Activated naive CD4-positive, alpha-beta T cell treated with Interleukin-2 at 50 U/mL for 16 hours (primary cell): Measurements from ENCODE around the gene FHAD1.
A peak's percentile ranks its signal among the peaks of the same experiment; 100 is the strongest.

Experiments used
- DNase-seq: peaks from one replicate; pipeline ENCODE4 v3.0.0-alpha.2; 2020

FHAD1 gene

GRCh38 chr1:15246960-15247614 is at the start of gene FHAD1:
Gene FHAD1, plus strand, starts transcription at chr1:15247223. Its CDS starts 4,562 bp downstream, at chr1:15251785.
- peak; percentile 55 for DNase-seq

DNA sequence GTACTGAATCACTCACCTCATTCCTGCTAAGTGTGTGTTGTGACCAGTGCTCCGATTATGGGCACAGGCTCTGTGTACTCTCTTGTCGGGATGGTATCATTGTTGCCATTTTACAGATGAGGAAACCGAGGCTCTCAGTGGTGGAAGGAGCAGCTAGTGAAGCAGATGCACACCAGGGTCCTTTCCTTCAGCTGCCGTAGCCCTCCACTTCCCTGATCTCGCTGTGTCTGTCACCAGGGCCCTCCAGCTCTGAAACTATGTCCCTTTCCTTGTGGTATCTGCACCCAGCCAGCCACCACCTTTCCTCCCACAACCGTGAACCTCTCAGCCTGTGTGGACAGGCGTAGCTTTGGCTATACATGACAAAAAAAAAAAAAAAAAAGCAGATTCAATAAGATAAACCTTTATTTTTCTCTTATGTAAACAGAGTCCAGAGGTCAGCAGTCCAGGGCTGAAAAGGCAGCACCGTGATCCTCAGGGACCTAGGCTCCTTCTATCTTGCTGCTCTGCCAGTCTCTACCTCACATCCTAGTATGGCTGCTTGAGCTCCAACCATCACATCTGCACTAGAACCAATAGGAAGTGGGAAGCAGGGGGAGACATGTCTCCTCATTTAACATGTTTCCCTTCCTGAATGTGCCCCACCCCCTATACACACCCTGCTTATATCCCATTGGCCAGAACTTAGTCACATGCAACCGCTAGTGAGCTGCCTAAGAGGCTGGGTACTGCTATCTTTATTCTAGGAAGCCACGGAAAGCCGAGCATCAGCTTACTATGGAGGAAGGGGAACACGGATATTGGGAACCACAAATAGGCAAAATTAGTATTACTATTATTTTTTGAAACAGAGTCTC is 49.2 kb upstream of the FHAD1 start:
- no peak for DNase-seq

DNA sequence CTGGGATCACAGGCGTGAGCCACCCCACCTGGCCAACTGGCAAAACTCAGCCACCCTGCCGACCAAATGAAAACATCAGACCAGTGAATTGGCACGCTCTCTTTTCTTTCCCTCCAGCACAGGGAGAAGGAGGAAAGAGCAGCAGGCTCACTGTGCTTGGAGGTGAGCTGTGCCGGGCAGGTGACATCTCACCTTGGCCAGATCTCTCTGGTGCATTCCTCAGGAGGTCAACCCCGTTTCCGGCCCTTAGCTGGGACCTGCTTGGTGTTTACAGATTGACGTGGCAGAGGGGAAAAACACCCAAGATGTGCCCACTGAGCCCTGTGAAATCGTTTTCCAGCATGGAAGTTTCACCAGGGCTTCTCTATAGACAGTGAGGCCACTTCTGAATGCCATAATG is 48.3 kb upstream of the FHAD1 start:
- DNase-seq: no peak

- no peak for DNase-seq
These were observed 45.8 kb upstream of the FHAD1 start for GRCh38 chr1:15201221-15201620.

GRCh38 chr1:15201849-15202551 is 45.0 kb upstream of the FHAD1 start:
- no peak for DNase-seq

DNA sequence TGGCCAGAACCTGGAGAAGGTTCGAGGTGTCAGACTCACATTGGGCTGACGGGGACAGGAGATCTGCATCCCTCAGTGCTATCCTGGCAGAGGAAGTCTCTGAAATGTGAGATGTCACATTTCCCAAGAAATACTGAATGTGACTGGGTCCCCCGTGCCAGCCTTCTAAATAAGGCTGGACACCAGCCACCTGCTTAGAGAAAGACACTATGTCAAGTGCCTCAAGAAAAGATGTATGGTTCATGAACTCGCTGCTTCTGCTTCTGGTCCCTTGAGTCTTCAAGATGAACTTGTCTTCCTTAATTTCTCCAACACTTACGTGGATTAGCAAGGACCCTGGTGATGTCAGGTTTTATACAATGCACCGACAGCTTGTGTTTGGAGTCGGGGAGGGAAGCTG is 42.1 kb upstream of the FHAD1 start:
- no peak for DNase-seq

GRCh38 chr1:15205586-15206346 is 41.3 kb upstream of the FHAD1 start:
- no peak for DNase-seq

DNA sequence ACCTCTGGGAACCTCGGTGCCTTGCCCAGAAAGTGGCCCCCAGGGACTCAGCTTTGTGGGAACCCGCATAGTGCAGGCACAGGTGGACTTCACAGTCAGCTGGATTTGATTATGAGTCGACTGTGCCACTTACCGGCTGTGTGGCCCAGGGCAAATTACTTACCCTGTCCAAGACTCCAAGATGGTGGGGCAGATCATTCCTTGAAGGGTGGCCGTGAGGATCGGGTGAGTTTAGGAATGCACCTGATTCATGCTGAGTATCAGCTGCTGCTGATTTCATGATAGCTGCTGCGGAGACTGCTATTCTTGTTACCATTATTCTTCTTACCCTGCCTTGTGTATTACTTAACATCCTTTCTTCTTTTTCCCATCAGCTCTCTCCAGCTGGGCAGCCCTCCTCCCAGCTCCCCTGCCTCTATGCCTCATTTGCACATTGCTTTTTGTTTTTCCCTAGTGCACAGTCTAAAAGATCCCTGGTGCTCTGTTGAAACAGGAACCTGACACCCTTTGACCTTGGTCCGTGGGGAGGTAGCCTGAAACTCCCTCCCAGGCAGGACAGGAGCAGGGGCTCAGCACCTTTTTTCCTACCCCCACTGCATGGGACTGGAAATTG is 40.5 kb upstream of the FHAD1 start:
- DNase-seq: no peak

GRCh38 chr1:15207031-15207828 is 39.8 kb upstream of the FHAD1 start:
- DNase-seq: no peak

GRCh38 chr1:15207829-15208429 is 39.1 kb upstream of the FHAD1 start:
- no peak for DNase-seq

DNA sequence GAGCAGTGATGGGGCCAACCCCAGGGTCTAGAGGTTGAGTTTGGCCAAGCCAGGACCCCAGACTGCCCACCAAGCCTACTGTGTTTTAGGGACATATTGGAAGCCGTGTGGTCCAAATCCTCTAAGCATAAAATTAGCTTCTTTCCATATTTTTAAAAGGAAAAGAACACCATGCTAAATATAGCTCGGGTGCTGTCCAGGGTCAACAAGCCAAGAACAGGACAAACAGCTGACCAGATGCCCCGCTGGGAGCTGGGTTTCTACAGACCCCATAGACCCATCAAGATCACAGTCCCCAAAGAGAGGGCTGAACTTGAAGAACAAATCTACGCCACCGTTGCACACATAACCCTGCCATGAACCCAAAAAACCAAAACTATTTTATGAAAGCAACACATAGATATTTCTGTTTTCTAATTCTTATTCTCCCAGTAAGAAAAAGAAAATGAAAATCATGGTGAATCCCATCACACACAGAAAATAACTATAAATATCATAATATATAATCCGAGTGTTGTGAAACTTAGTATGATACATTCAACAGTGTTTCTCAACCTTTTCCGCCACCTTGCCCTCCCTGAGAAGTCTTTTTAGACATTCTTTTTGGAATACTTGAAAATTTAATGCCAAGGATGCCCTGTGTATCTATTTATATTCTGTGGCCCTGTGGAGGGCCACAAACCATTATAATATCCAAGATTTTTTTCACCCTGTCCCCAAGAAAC is 36.2 kb upstream of the FHAD1 start:
- no peak for DNase-seq

DNA sequence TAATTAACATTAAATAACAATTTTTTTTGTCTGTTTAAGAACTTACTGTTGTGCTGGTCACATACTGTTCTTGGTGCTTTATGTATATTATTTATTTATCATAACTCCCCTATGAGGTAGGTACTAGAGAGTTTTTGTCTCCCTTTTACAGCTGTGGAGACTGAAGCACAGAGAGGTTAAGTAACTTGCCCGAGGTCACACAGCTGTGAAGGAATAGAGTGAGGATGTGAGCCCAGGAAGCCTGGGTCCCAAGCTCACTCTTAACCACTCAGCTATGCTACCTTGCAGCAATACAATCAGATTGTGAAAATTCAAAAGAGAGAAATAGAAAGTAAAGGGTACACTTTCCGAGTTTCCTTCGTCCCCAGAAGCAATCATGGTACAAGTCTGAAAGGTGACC is 35.6 kb upstream of the FHAD1 start:
- DNase-seq: no peak

GRCh38 chr1:15212216-15212953 is 34.6 kb upstream of the FHAD1 start:
- DNase-seq: no peak

- DNase-seq: no peak
These were observed 34.1 kb upstream of the FHAD1 start for GRCh38 chr1:15212954-15213291.

GRCh38 chr1:15213341-15213821 is 33.6 kb upstream of the FHAD1 start:
- no peak for DNase-seq

- DNase-seq: no peak
These were observed 32.5 kb upstream of the FHAD1 start for GRCh38 chr1:15214527-15214926.

- no peak for DNase-seq
These were observed 31.9 kb upstream of the FHAD1 start for GRCh38 chr1:15215116-15215515.

DNA sequence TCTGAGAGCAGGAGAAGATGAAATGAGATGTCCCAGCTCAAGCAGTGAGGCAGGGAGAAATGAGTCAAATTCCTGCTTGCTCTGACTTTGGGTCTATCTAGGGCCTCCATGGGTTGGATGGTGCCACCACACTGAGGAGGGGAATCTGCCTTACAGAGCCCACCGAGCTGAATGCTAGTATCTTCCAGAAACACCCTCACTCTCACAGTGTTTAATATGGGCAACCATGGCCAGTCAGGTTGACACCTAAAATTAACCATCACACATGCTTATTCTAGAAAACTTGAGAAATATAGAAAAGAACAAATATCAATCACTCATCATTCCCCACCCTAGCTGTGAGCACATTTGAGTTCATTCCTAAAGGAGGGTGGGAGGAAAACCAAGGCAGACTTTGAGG is 29.4 kb upstream of the FHAD1 start:
- DNase-seq: no peak
